K562 (cell line): ENCODE results near the gene MDC1. TPM values are rescaled to one million over a fixed set of nuclear protein-coding genes. Genes with fewer than 3 reads are reported as not detected.

Experiments used
- CEBPB ChIP-seq: fragments of 450-650 bp; IDR thresholded peaks from 2 replicates; pipeline ENCODE4 v1.6.1; 2016; ENCODE audit warnings: missing genetic modification characterization, missing compliant biosample characterization
- E2F3 ChIP-seq: fragments of 250-450 bp; sonication (Bioruptor Pico); IDR thresholded peaks from 2 replicates; pipeline ENCODE4 v1.4.0; 2020; ENCODE audit warnings: mild to moderate bottlenecking
- ELF2 ChIP-seq: fragments of 250-450 bp; sonication (Bioruptor Pico); IDR thresholded peaks from 2 replicates; pipeline ENCODE4 v1.5.0; 2021; ENCODE audit warnings: mild to moderate bottlenecking
- HNRNPUL1 ChIP-seq: fragments of 200-400 bp; formaldehyde crosslinking; IDR thresholded peaks from 2 replicates; pipeline ENCODE4 v1.6.1; 2017; ENCODE audit warnings: low read length
- KLF6 ChIP-seq: fragments of 250-450 bp; sonication (Bioruptor Pico); IDR thresholded peaks from 2 replicates; pipeline ENCODE4 v1.4.0; 2020; ENCODE audit warnings: mild to moderate bottlenecking, moderate library complexity, borderline replicate concordance
- MEIS2 ChIP-seq: fragments of 450-650 bp; IDR thresholded peaks from 2 replicates; pipeline ENCODE4 v1.6.1; 2014; ENCODE audit warnings: mild to moderate bottlenecking; ENCODE audit not compliant: partially characterized antibody
- NCOA6 ChIP-seq: fragments of 450-650 bp; IDR thresholded peaks from 2 replicates; pipeline ENCODE4 v1.6.1; 2017; ENCODE audit warnings: mild to moderate bottlenecking
- ZBTB43 ChIP-seq: sonication (generic); formaldehyde crosslinking; IDR thresholded peaks from 2 replicates; pipeline ENCODE4 v1.8.0; 2023; ENCODE audit warnings: mild to moderate bottlenecking, missing genetic modification reagents
- ZKSCAN3 ChIP-seq: fragments of 250-450 bp; sonication (Bioruptor Pico); IDR thresholded peaks from 2 replicates; pipeline ENCODE4 v1.4.0; 2020
- ZNF668 ChIP-seq: fragments of 250-450 bp; sonication (Bioruptor Pico); IDR thresholded peaks from 2 replicates; pipeline ENCODE4 v1.8.0; 2022; ENCODE audit warnings: mild to moderate bottlenecking, inconsistent platforms
- polyA plus RNA-seq, 8 experiments: library from polyadenylated mRNA; depleted of rRNA in 4 of 8; stranded (reverse) in 5 of 8; unstranded in 3 of 8; fragments of >200 nt; fragmentation: Nextera tagmentation in 2 of 8; fragmentation: Illumina TruSeq in 1 of 8; extraction: Ambion mirVana in 2 of 8; extraction: Trizol in 1 of 8; gene quantifications; 2 replicates each; pipeline versions ENCODE4 v1.2.1 to v1.2.3, GENCODE V29; 2011 to 2014; ENCODE audit warnings: inconsistent platforms in 1 of 8, missing spikeins in 1 of 8
- total RNA-seq, 7 experiments: library from RNA; depleted of rRNA in 6 of 7; stranded (reverse); fragments of >200 nt in 6 of 7; fragmentation: Illumina TruSeq in 2 of 7; extraction: Trizol in 2 of 7; gene quantifications; 2 replicates each; pipeline versions ENCODE4 v1.2.1 to v1.2.3, GENCODE V29; 2011 to 2021; ENCODE audit warnings: low replicate concordance in 1 of 7
- TF ChIP-seq, protein P1 (sequence below): IDR thresholded peaks from 2 replicates; pipeline ENCODE4 v1.6.1; 2011; ENCODE audit not compliant: insufficient read length; ENCODE audit errors: extremely low read depth
- TF ChIP-seq, protein P2 (sequence below), 2 experiments: fragments of 450-650 bp; formaldehyde crosslinking in 1 of 2; IDR thresholded peaks; 2 replicates each; pipeline versions ENCODE4 v1.4.0 to v1.6.1; 2014 to 2020; ENCODE audit warnings: mild to moderate bottlenecking in 2 of 2, borderline replicate concordance in 1 of 2, low read depth in 1 of 2
- TF ChIP-seq, protein P3 (sequence below): fragments of 250-450 bp; sonication (Bioruptor Pico); IDR thresholded peaks from 2 replicates; pipeline ENCODE4 v1.5.0; 2021; ENCODE audit warnings: mild to moderate bottlenecking, borderline replicate concordance

MDC1 gene
- total and polyA plus RNA-seq, 9 of the 15 experiments (the other 6 are each of a cell fraction or from before 2014, with no cell fraction given) = 8.2 to 114 (median 20.0) TPM

DNA sequence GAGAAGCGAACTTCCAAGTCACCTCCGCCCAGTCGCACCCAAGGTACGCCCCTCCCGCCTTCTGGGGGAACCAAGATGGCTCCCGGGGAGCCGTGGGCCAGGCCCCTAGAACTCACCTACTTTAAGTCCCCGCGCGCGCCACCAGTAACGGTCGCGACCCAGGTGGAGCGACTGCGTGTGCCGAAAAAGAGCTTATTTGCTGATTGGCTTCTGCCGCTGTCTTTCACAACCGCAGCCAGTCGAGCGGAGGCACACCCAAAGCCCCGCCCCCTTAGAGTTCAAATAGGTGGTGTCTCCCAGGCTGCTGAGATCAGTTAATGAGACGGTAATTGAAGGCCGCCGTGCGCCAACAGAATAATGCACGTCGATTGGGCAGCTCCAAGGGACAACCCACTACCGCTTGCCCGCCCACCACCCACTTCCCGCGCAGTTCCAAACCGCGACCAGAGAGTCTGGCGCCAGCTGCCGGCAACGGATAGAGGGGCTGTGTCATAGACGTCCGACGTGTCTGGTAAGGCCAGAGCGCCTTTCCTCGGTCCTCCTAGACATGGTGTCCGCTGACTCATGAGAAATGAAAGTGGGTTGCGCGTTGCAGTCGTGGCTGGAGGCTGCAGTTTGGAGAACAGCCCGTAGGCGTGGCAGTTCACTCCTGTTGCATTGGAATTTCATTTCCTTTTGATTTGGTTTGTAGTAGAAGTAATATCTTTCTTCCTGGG lies at the start of gene MDC1 (continued):
- TF ChIP-seq MEIS2 = peak; percentile 86
- no peak for TF ChIP-seq ZNF668
- no peak for TF ChIP-seq CEBPB (tag)
- TF ChIP-seq HNRNPUL1 = no peak
- TF ChIP-seq ELF2 (CRISPR knock-in tag) = 0 out of 2 replicates have a peak, but pooled peaks have one; percentile 19
- TF ChIP-seq, protein P1, sequence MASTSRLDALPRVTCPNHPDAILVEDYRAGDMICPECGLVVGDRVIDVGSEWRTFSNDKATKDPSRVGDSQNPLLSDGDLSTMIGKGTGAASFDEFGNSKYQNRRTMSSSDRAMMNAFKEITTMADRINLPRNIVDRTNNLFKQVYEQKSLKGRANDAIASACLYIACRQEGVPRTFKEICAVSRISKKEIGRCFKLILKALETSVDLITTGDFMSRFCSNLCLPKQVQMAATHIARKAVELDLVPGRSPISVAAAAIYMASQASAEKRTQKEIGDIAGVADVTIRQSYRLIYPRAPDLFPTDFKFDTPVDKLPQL = peak; percentile 77
- peak; percentile 96 for TF ChIP-seq KLF6 (CRISPR knock-in tag)
- no peak; the same call in 1 of the 2 replicates for TF ChIP-seq ZBTB43 (CRISPR knock-in tag)
- TF ChIP-seq E2F3 (CRISPR knock-in tag) = peak; percentile 98
- TF ChIP-seq, protein P2, sequence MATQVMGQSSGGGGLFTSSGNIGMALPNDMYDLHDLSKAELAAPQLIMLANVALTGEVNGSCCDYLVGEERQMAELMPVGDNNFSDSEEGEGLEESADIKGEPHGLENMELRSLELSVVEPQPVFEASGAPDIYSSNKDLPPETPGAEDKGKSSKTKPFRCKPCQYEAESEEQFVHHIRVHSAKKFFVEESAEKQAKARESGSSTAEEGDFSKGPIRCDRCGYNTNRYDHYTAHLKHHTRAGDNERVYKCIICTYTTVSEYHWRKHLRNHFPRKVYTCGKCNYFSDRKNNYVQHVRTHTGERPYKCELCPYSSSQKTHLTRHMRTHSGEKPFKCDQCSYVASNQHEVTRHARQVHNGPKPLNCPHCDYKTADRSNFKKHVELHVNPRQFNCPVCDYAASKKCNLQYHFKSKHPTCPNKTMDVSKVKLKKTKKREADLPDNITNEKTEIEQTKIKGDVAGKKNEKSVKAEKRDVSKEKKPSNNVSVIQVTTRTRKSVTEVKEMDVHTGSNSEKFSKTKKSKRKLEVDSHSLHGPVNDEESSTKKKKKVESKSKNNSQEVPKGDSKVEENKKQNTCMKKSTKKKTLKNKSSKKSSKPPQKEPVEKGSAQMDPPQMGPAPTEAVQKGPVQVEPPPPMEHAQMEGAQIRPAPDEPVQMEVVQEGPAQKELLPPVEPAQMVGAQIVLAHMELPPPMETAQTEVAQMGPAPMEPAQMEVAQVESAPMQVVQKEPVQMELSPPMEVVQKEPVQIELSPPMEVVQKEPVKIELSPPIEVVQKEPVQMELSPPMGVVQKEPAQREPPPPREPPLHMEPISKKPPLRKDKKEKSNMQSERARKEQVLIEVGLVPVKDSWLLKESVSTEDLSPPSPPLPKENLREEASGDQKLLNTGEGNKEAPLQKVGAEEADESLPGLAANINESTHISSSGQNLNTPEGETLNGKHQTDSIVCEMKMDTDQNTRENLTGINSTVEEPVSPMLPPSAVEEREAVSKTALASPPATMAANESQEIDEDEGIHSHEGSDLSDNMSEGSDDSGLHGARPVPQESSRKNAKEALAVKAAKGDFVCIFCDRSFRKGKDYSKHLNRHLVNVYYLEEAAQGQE (IDR thresholded peaks at IDR 0.05; ENCODE audit: borderline replicate concordance) = no peak
- TF ChIP-seq, protein P2 (CRISPR knock-in tag; IDR thresholded peaks at IDR 0.05; ENCODE audit: low read depth) = peak; percentile 25; the same call in 1 of the 2 replicates
- TF ChIP-seq NCOA6 = no peak
- TF ChIP-seq, protein P3, sequence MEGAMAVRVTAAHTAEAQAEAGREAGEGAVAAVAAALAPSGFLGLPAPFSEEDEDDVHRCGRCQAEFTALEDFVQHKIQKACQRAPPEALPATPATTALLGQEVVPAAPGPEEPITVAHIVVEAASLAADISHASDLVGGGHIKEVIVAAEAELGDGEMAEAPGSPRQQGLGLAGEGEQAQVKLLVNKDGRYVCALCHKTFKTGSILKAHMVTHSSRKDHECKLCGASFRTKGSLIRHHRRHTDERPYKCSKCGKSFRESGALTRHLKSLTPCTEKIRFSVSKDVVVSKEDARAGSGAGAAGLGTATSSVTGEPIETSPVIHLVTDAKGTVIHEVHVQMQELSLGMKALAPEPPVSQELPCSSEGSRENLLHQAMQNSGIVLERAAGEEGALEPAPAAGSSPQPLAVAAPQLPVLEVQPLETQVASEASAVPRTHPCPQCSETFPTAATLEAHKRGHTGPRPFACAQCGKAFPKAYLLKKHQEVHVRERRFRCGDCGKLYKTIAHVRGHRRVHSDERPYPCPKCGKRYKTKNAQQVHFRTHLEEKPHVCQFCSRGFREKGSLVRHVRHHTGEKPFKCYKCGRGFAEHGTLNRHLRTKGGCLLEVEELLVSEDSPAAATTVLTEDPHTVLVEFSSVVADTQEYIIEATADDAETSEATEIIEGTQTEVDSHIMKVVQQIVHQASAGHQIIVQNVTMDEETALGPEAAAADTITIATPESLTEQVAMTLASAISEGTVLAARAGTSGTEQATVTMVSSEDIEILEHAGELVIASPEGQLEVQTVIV = no peak
- no peak for TF ChIP-seq ZKSCAN3
